Measurements from ENCODE around the gene MOB3B. TPM values are rescaled to one million over a fixed set of nuclear protein-coding genes. Genes with fewer than 3 reads are reported as not detected.

Gene MOB3B
- total RNA-seq, 1 experiment from 2014 or later, result 2.6 TPM

DNA sequence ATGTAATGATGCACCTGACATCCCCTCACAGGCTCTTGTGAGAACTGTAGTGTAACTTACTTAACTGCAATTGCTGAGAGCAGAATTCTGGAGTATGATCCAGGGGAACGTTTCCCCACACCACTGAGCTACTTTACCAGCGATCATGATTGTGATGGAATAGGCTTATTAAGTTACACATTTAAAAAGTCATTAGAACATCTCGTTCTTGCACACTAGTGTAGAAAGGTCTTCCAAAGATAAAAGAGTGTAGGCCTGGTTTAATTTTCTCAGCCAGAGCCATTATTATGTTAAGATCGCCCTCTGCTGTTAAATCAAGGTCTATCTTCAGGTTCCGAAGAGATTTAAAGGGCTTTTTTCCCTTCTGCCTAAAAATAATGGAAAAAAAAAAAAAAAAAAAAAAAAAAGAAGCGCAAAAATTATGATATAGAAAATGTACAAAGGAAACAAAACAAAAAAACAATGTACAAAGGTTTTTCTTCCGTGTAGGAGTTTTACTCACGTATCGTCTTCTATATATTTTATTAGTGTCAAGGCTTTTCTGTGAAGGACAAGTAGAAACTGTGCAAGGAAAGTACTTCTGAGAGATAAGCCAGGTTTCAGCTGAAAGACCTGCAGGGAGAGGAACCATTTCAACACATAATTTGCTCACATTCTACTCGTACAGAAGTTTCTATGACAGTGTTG lies 18.6 kb upstream of the MOB3B start:
- H3K9me3 ChIP-seq (ENCODE audit: low read length), result no peaks in the 10 kb centered on the region
- H3K9ac ChIP-seq (ENCODE audit: low read length), result no peak overlapping the region
- no peaks in the 10 kb centered on the region for H3F3A ChIP-seq (ENCODE audit: low read length, unreplicated experiment)
- H3K27me3 ChIP-seq (ENCODE audit: low read length), result no peaks in the 10 kb centered on the region
- no peak overlapping the region for H3K4me2 ChIP-seq (ENCODE audit: low read length)
- DNase-seq (peak; percentile 43), ATAC-seq (peak; percentile 43; the same call in 1 of the 2 replicates)
- no peak overlapping the region for H3K4me3 ChIP-seq (ENCODE audit: low read length)
- H3K79me2 ChIP-seq (ENCODE audit: low read length), result no peaks in the 10 kb centered on the region
- H3K27ac ChIP-seq (ENCODE audit: low read length), result no peak overlapping the region
- ChIA-PET POLR2A (ENCODE audit: unreplicated experiment) (no interaction called here), CTCF (no interaction called here)
- TF ChIP-seq, protein P1, sequence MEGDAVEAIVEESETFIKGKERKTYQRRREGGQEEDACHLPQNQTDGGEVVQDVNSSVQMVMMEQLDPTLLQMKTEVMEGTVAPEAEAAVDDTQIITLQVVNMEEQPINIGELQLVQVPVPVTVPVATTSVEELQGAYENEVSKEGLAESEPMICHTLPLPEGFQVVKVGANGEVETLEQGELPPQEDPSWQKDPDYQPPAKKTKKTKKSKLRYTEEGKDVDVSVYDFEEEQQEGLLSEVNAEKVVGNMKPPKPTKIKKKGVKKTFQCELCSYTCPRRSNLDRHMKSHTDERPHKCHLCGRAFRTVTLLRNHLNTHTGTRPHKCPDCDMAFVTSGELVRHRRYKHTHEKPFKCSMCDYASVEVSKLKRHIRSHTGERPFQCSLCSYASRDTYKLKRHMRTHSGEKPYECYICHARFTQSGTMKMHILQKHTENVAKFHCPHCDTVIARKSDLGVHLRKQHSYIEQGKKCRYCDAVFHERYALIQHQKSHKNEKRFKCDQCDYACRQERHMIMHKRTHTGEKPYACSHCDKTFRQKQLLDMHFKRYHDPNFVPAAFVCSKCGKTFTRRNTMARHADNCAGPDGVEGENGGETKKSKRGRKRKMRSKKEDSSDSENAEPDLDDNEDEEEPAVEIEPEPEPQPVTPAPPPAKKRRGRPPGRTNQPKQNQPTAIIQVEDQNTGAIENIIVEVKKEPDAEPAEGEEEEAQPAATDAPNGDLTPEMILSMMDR (conservative IDR thresholded peaks at IDR 0.05; ENCODE audit: low read depth, low read length), result peak; percentile 60
- TF ChIP-seq EZH2 (IDR thresholded peaks at IDR 0.05; ENCODE audit: low read length, unreplicated experiment), result no peak
- no peak for TF ChIP-seq EZH2phosphoT487 (IDR thresholded peaks at IDR 0.05; ENCODE audit: borderline replicate concordance, low read length)
- no TSS peak for BruUV-seq (replicated peaks)
- no peak overlapping the region for H2AFZ ChIP-seq (ENCODE audit: low read length)
- H3K4me1 ChIP-seq (ENCODE audit: insufficient read depth, low read length), result no peaks in the 10 kb centered on the region
- H3K36me3 ChIP-seq (ENCODE audit: low read depth, low read length), result no peaks in the 10 kb centered on the region
- intact Hi-C loops (cut with micrococcal nuclease), result loop anchor here (1.0 to 10.0 kb wide), 2 partner anchors 215 to 513 kb away; no protein-coding TSS in a partner anchor
- H4K20me1 ChIP-seq (ENCODE audit: low read length), result no peaks in the 10 kb centered on the region
- H3K9me2 ChIP-seq (replicated peaks; ENCODE audit: low read length), result no peaks in the 10 kb centered on the region

DNA sequence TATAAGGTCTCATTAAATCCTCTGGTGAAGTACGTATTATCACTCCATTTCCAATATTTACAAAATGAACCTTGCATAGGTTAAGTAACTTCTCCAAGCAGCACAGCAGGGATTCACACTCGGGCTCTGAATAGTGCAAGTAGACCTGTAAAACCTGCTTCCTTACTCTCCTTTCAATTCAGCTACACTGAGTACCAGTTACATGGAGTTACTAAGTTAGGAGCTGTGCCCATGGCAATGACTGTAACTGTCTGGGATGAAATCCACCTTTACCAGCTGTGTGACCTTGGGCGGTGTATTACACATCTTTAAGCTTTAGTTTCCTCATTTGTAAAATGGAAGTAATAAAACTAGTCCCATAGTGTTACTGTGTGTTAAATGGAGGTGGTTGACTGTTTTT lies 15.9 kb upstream of the MOB3B start:
- Histone ChIP-seq H3K36me3 (ENCODE audit: low read depth, low read length) (no peaks in the 10 kb centered on the region), H3K4me3 (ENCODE audit: low read length) (no peak overlapping the region), H3K4me2 (ENCODE audit: low read length) (no peak overlapping the region), H3K9me3 (ENCODE audit: low read length) (no peaks in the 10 kb centered on the region), H3K27me3 (ENCODE audit: low read length) (no peaks in the 10 kb centered on the region), H3K27ac (ENCODE audit: low read length) (no peak overlapping the region), H3K9me2 (replicated peaks; ENCODE audit: low read length) (no peaks in the 10 kb centered on the region), H3K4me1 (ENCODE audit: insufficient read depth, low read length) (peaks cover 7% of the 10 kb centered on the region), H3K79me2 (ENCODE audit: low read length) (no peaks in the 10 kb centered on the region), H3K9ac (ENCODE audit: low read length) (no peak overlapping the region), H4K20me1 (ENCODE audit: low read length) (no peaks in the 10 kb centered on the region), H3F3A (ENCODE audit: low read length, unreplicated experiment) (no peaks in the 10 kb centered on the region), H2AFZ (ENCODE audit: low read length) (no peak overlapping the region)
- intact Hi-C loops (cut with micrococcal nuclease), result loop anchor here (10.0 kb wide), 1 partner anchor 511 kb away; no protein-coding TSS in a partner anchor
- ATAC-seq (no peak), DNase-seq (no peak)
- TF ChIP-seq EZH2 (IDR thresholded peaks at IDR 0.05; ENCODE audit: low read length, unreplicated experiment) (no peak), EZH2phosphoT487 (IDR thresholded peaks at IDR 0.05; ENCODE audit: borderline replicate concordance, low read length) (no peak)
- TF ChIP-seq, protein P1 (conservative IDR thresholded peaks at IDR 0.05; ENCODE audit: low read depth, low read length), result no peak
- BruUV-seq (replicated peaks), result no TSS peak
- ChIA-PET POLR2A (ENCODE audit: unreplicated experiment) (no interaction called here), CTCF (no interaction called here)

GRCh38 chr9:27542508-27542907 lies 12.9 kb upstream of the MOB3B start:
- CTCF ChIA-PET, result no interaction called here
- no TSS peak for BruUV-seq (replicated peaks)

More at GRCh38 chr9:27542508-27542907, 12.9 kb upstream of the MOB3B start:
- Histone ChIP-seq H3K27ac (ENCODE audit: low read length) (no peak overlapping the region), H3K79me2 (ENCODE audit: low read length) (no peaks in the 10 kb centered on the region), H3K36me3 (ENCODE audit: low read depth, low read length) (no peaks in the 10 kb centered on the region), H3K9ac (ENCODE audit: low read length) (no peak overlapping the region), H3K4me2 (ENCODE audit: low read length) (no peak overlapping the region), H3K4me3 (ENCODE audit: low read length) (no peak overlapping the region), H4K20me1 (ENCODE audit: low read length) (no peaks in the 10 kb centered on the region), H2AFZ (ENCODE audit: low read length) (no peak overlapping the region), H3K4me1 (ENCODE audit: insufficient read depth, low read length) (peaks cover 27% of the 10 kb centered on the region), H3F3A (ENCODE audit: low read length, unreplicated experiment) (peaks cover 4% of the 10 kb centered on the region), H3K27me3 (ENCODE audit: low read length) (no peaks in the 10 kb centered on the region), H3K9me3 (ENCODE audit: low read length) (no peaks in the 10 kb centered on the region), H3K9me2 (replicated peaks; ENCODE audit: low read length) (no peaks in the 10 kb centered on the region)
- ATAC-seq (no peak), DNase-seq (no peak)
- TF ChIP-seq, protein P1 (conservative IDR thresholded peaks at IDR 0.05; ENCODE audit: low read depth, low read length), result no peak
- no peak for TF ChIP-seq EZH2 (IDR thresholded peaks at IDR 0.05; ENCODE audit: low read length, unreplicated experiment)
- TF ChIP-seq EZH2phosphoT487 (IDR thresholded peaks at IDR 0.05; ENCODE audit: borderline replicate concordance, low read length), result no peak
- intact Hi-C loops (cut with micrococcal nuclease), result loop anchor here (10.0 kb wide), 1 partner anchor 508 kb away; no protein-coding TSS in a partner anchor
- POLR2A ChIA-PET (ENCODE audit: unreplicated experiment), result interaction anchor here (0.6 kb wide), 1 partner anchor 210 kb away, joined by 4 read pairs; no protein-coding TSS in a partner anchor

Data from PC-3 (cell line).